HG03571 (cell line): Measurements from ENCODE around the gene NECTIN1.

Experiments
- ATAC-seq: cut with Tn5 transposase; IDR thresholded peaks from one replicate; pipeline ENCODE4 v1.9.1; 2021; ENCODE audit not compliant: unreplicated experiment

Gene NECTIN1

DNA sequence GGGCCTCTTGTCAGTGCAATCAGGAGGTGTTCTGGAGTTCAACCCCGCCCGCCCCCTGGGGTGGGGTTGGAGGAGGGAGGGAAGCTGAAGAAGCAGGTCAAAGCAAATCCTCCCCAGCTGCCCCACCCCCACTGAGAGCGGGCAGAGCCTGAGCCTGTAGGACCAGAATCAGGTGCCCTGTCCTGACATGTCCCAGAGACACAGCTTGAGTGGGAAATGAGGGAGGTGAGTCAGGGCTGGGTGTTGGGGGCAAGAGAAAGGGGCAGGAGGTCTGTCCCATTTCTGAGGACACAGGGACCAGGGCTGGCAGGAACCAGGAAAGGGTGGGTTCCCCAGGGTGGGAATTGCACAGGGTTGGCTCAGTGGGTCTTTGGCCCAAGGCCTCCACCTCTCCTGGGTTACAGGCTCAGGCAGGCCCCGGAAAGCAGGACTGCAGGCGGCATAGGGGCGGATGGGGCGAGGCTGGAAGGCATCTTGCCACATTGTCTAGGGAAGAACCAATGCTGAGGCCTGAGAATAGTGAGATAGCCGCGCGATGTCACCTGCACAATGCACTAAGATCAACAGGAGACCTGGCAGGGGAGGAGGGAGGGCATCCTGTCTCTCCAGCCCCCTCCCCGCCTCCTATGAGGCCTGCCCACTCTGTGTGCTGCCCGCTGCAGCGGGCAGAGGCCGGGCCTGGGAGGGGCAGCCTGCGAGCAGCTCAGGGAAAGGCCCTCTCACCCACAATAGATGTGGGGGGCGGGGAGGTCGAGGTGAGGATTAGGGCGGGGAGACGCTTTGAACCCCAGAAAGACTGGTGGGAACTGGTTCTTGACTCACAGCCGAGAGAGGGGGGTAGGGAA lies 32.4 kb downstream of the NECTIN1 start:
- ATAC-seq, result no peak

DNA sequence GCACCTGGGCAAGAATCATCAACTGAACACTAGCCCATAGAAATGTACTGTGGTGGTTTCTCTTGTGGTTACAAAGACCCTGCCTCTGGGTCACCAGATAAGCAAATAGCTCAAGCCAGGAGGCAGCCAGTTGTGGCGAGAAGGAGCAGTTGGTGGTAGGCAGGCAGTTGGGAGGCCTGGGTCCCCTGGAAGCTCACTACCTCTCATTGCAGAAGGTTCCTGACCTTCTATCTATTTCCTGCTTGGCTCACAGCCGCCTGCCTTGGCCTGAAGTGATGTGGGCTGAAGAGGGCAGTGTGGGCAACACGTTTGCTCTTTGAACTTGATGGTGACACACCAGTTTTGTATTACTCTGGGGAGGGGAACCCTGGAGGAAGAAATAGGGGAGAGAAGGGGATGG lies 34.7 kb downstream of the NECTIN1 start:
- no peak for ATAC-seq

DNA sequence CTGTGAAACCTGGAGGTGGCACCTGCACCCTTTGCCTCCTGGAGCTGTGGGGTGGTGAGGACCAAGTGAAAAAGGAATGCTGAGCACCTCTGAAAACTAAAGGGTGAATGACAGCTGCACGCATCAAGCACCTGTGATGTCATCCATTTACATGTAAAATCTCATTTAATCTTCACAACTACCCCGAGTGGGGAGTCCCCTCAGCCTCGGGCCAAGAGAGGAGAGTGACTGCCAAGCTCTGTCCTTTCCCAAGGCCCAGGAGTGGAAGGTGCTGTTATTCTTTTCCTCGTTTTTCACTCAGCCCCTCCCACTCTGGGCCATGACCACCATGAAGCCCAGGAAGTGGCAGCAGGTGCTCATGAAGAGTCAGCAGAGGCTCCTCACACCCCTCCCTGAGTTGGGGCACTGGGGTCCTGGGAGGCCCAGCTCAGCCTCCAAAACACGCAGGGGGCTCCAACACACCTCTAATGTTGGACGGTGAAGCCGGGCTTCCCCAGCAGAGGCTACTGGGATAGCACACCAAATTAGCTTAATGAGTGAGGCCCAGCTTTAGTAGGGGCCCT lies 35.7 kb downstream of the NECTIN1 start:
- no peak for ATAC-seq

DNA sequence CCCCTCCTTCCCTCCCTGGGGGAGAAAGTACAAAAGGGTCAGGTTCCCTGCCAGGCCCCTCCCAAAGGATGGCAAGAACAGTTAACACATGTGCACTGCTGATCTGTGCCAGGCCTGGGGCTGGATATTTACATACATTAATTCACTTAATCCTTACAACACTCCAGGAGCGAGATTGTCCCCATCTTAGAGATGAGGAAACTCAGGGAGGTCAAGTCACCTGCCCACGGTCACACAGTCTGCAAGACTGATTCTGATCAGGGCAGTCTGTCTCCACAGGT lies 36.5 kb downstream of the NECTIN1 start:
- no peak for ATAC-seq

GRCh38 chr11:119691701-119692539 lies 37.1 kb downstream of the NECTIN1 start:
- no peak for ATAC-seq

DNA sequence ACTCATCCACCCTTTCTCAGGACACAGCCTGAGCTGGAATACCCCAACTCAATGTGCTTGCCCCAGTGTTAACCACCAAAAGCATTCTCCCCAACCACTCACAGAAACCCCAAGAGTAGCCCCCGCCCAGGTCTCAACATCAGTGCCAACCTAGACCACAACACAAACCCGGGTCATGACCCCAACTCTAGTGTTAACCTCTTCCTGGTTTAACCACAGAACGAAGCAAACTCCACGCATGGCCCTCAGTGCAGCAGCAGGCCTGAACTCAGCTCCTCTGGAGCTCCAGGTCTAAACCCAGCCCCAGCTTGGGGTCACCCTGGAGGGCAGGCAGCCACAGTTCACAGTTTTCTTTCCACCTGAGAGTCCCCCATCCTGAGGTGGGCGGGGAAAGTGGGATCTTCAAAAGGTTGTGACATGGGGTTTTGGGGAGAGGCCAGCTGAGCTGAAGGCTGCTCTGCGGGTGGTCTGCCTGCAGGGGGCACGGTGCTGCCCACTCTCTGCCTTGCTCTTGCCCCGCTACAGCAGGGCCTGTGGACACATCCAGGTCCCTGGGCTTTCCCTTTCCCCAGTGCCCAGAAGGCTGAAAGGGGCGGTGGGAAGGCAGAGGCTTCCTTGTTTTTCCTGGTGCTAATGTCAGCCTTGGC lies 37.9 kb downstream of the NECTIN1 start:
- ATAC-seq, result no peak

GRCh38 chr11:119689302-119689701 lies 39.7 kb downstream of the NECTIN1 start:
- no peak for ATAC-seq

GRCh38 chr11:119688356-119688755 lies 40.6 kb downstream of the NECTIN1 start:
- ATAC-seq, result no peak

DNA sequence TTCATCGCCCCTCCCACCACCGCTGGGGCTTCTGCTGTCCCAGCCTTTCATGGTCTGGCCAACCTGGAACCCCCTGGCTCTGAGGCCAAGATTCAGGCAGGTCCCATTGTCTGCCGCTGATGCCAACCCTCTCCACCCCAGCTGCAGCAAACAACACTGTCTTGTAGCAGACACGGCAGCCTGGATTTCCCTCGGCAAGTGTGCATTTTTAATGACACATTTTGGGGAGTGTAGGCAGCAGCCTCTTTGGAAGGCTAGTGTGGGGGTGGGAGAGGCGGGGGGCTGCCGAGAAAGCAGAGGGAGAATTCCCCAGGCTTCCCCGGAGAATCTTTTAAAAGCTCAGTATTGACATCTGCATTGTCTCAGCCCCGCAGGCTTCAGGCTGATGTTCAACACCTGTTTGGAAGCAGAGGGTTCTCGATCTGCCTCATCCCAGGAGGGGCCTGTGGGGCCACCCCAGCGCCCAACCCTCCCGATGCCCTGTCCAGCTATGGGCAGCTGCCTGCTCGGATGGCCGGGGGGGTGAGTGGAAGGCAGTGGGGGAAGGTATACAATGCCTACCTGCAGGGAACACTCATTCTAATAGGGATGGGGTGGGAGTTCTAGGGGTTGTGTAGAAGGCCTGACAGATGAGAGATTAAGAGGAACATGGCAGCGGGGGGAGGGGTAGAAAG lies 41.5 kb downstream of the NECTIN1 start:
- no peak for ATAC-seq

- ATAC-seq, result no peak
Measured at GRCh38 chr11:119686177-119686882, 42.7 kb downstream of the NECTIN1 start.

- no peak for ATAC-seq
Measured at GRCh38 chr11:119685111-119685746, 43.8 kb downstream of the NECTIN1 start.

GRCh38 chr11:119684361-119685110 lies 44.5 kb downstream of the NECTIN1 start:
- no peak for ATAC-seq

GRCh38 chr11:119683783-119684182 lies 45.2 kb downstream of the NECTIN1 start:
- no peak for ATAC-seq

- ATAC-seq, result no peak
Measured at GRCh38 chr11:119681361-119681910, 47.6 kb downstream of the NECTIN1 start.

GRCh38 chr11:119680541-119681360 lies 48.2 kb downstream of the NECTIN1 start:
- no peak for ATAC-seq

- ATAC-seq, result no peak
Measured at GRCh38 chr11:119679346-119679745, 49.7 kb downstream of the NECTIN1 start.

GRCh38 chr11:119678351-119678750 lies 50.6 kb downstream of the NECTIN1 start:
- ATAC-seq, result no peak

GRCh38 chr11:119677840-119678239 lies 51.2 kb downstream of the NECTIN1 start:
- ATAC-seq, result no peak
